Ramos (cell line): ENCODE results near the gene SMPD3.

Experiments
- in situ Hi-C: fragments of 300-500 bp; cut with MboI; formaldehyde crosslinking; loops from one replicate; pipeline ENCODE4 v1.14.3; 2022; ENCODE audit warnings: low sequenced_read_pairs; ENCODE audit not compliant: unreplicated experiment

SMPD3 gene

DNA sequence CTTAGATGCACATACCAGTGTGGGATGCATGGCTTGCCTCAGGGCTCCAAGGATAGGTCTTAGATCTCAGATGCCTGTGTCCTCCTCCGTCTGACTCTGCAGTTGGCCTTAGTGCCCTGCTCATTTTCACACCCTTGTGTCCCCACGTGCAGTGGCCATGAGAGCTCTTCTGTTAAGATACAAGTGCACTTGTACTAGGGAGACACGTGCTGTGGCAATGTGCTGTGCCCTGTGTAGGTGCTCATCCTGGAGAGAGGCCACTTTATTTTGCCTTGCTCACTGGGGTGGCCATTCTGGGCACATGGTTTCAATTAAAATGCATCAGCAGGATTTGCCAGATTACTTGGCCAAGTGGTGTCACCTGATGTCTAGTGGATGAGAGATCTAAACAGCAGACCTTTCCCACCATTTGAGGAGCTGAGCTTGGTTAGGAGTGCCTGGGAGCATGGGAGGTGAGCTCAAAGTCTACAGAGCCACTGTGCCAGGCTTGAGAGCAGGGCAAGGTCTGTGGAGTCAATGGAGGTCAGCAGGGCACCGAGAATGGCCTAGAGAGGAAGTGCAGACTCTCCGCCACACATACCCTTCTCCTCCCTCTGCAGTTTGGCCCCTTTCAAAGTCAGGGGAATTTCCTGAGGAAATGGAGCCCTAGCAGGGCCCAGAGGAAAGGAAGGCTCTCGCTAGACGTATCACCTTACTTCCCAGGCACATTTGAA, 25.2 kb upstream of the SMPD3 start:
- in situ Hi-C loops, result no loop called here

DNA sequence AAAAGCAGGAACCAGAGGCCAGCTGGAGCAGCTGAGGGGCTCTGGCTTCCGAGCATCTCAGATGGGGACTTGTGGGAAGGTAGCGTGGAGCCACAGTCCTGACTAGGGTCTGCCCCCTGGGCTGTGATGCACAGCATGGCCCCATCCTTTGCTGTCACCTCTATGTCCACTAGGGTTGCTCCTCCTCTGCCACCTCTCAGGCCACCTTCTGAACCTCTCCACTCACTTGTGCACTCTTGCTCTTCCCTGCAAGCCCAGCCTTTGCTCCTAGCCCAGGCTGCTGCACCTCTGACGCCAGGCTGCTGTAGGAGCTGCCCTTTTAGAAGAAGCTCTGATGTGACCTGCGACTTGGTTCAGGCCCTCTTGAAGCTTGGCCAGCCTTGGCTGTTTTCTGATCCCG, 24.3 kb upstream of the SMPD3 start:
- in situ Hi-C loops, result no loop called here

DNA sequence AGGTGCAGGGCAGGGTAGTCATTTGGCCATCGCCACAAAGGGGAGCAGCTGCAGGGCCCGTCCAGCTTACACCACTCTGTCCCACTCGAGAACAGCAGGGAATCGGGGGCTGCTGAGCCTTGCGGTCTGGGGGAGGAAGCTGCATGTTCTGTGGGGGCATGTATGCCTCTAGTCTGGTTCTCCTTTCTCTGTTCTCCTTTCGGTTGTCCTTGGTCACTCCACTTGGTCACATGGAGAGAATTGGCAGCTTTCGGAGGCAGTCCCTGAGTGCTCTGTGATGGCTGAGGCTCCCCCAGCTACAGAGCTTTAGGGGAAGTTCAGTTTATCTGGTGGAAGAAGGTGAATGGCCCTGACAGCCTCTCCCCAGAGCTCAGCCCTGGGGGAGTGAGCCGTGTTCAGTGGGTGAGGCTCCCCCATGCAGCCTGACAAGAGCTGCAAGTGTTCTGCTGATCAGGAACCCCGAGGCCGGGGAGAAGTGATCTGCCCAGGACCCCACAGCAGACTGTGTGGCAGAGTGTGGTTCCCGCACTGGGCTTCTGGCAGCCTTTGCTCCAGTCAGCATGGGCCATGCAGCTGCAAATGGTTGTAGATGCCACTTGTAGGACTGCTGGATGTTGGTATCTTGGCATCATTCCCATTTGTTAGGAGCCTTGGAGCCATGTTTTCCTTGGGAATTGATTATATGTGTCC, 22.3 kb upstream of the SMPD3 start:
- in situ Hi-C loops, result no loop called here

DNA sequence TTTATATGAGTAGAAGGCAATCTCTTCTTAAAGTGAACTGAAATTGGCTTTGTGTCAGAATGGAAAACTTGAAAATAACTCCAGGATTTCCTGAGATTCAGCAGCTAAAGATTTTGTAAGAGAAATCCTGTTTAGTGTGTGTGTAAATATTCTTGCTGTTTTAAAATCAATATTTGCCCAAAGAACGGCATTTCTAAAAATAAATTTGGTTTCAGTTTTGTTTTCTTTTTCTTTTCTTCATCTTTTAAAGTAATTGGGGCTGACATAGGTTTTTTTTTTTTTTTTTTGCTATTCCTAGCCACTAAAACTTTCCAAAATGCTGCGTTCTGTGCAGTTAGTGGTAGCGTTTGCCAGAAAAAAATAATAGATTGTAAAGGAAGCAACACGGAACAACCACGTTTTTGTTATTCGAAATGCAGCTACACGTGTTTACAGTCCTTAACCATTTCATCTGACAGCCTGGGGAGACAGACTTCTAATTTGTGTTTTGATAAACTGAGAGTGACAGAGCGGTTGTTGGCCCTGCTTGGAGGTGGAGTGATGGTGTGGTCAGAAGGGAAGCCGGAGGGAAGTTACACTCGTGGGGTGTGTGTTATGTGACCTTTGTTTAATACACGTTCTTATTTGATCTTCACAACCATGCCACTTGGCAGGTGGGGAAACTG, 21.6 kb upstream of the SMPD3 start:
- in situ Hi-C loops, result no loop called here

DNA sequence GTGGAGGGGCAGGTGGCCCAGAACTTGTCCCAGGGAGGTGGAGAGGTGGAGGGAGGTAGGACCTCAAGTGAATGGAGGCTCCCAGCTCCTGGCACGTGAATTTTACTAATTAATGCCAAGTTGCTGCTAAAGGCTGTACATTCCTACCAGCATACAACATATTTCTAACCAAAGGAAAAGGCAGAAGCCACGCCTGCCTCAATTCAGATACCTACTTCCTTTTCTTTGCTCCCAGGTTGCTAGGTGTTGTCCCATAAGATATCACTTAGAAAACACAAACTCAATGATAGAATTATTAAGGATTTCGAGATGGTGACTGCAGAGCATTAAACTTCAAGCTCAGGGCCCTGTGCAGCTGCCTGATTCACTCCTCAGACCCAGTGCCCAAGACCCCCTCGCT, 20.5 kb upstream of the SMPD3 start:
- in situ Hi-C loops, result no loop called here

DNA sequence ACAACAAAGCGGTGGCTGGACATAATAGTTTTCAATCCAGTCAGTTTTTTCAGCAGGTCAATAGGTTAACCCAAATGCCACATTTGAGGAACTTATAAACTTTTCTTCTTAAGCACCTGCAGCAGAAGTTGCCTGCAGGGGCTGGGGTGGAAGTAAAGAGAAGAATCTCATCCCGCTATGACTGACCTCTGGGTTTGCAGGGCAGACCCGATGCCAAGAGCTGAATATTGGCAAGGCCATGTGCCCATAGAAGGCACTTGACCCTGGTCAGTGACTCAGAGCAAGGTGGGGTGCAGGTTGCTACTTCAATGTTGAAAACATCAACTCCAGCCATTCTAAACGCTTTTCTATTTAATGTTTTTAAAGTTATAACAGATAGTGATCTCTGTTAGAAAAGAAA, 17.9 kb upstream of the SMPD3 start:
- in situ Hi-C loops, result no loop called here

DNA sequence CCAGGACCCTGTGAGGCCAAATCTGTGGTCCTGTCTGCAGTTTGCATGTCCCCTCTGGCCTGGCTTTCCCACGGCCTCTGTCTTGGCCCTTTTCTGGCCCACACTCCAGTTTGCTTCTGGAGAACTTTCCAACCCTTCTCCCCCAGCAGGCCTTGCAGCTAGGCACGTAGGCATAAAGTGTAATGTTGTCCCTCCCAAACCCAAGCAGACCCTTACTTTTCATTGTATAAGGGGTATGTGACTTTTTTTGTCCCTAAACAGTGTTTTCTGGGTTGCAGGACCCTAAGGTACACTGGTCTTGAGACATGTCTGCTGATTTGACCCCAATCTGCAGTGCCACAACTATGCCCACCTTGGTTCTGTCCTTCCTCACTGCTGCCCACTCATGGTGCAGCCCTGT, 15.6 kb upstream of the SMPD3 start:
- in situ Hi-C loops, result no loop called here

DNA sequence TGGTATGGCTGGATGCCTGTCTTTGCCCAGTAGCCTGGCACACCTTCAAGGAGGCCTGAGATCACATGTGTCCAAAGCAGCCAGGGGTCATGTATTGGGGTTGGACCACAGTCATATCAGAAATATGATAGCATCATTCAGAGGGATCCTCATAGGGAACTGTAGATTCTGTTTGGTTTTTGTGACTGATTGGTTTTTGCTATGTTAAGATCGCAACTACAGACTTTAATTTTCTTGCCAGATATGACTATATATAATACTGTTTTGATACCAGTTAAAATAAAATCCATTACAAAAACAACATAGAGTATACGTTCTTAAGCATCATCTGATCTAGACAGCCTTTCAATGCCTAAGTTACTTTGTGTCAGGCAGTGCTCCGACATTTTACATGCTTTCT, 11.8 kb upstream of the SMPD3 start:
- in situ Hi-C loops, result no loop called here

DNA sequence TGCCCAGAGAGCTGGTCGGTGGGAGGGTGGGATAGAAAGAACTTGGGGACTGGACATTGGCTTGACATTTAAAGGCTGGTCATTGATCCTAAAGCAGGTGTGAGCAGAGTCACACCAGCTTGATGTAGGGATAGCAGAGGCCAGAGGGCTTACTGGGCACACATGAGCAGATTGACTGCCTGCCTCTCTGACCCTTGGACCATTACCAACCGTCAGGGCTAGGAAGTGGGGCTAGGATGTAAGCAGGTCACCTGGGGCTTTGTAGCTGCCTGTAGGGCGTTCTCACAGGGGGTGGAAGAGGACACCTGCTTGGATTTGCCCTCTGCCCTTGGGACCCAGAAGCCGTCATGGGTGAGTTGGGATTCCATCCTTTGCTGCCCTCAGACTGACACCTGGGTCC, 11.1 kb upstream of the SMPD3 start:
- in situ Hi-C loops, result no loop called here

DNA sequence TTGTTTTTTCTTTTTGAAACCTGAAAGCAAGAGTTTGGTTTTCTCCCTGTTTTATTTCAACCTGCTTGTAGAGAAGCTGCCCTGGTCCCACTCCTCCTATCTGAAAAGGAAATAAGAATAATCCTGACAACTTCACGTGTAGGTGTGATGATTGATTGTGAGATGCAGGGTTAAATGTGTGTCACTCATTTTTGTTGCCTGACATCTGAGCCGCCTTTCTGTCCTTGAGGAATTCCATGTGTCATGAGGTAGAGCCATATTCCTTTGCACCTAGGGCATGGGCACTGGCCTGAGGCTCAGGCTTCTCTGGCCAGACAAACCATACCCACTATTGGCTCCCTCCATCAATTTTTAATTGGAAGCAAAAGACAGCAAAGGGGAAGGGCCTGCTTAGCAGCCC, 10.2 kb upstream of the SMPD3 start:
- in situ Hi-C loops, result no loop called here

DNA sequence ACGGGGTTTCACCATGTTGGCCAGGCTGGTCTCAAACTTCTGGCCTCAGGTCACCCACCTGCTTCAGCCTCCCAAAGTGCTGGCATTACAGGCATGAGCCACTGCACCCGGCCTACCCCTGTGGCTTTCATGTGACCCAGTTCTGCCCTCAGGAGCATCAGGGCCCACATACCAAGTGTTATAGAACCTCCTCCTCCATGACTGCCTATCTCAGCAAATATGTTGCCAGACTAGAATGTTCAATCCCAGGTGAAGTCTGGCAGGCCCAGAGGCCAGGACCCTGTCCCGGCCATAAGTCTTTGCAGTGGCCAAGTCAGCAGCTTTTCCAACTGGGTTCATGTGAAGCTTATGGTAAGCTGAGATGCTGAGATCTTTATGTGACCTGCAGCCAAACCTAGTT, 9.8 kb upstream of the SMPD3 start:
- in situ Hi-C loops, result no loop called here

DNA sequence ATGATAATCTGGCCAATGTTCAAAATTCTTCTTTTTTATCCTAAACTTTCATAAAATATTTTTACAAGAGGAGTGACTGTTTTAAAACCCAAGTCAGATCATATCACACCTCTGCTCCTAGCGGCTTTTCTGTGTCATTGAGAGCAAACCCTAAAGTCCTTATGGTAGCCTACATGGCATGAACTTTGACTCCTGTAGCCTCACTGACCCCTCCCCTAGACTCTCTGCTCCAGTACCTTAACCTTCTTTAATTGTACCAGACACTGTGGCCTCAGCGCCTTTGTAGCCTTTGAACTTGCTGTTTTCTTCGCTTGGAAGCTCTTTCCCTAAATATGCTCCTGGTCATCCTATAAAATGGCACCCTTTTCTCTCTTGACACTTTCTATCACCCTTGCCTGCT, 7.3 kb upstream of the SMPD3 start:
- in situ Hi-C loops, result no loop called here

DNA sequence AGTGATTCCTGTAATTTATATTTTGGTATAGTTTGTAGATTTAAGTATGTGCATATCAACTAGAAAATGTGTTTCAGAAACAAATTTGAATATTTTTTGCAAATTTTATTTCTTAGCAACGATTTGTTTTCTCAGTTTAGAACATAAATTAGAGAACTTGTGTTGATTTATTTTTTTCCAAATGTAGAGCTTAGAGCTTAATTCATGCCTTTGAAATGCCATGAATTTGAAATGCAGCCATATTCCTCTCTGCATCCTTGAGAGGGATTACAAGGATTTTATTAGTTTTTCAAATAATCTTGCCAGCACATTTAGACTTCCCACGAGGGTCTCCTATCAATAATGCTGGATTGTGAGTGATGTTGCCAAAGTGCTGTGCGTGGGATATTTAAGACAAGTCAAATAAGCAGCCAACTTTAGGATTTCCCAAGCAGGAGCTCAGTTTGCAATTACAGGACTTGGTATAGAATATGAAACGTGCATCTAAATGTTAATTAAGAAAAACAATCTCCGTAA, 6.7 kb upstream of the SMPD3 start:
- in situ Hi-C loops, result no loop called here

DNA sequence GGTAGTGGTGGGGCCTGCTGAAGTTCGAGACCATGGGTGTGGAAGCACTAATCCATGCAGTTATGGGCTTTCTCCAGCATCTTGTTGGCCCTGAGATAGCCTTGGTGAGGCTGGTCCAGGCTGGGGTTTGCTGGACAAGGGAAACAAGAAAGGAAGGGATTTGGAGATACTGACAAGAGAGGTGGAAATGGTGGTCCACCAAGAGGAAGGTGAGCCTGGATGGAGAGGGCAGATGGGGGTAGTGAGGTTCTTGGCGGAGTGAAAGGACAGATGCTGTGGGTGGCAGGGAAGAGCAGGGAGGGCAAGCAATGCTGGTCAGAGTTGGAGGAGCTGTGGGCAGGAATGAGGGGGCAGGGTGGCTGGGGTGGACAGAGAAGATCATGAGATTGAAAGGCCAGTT, 5.5 kb upstream of the SMPD3 start:
- in situ Hi-C loops, result no loop called here

DNA sequence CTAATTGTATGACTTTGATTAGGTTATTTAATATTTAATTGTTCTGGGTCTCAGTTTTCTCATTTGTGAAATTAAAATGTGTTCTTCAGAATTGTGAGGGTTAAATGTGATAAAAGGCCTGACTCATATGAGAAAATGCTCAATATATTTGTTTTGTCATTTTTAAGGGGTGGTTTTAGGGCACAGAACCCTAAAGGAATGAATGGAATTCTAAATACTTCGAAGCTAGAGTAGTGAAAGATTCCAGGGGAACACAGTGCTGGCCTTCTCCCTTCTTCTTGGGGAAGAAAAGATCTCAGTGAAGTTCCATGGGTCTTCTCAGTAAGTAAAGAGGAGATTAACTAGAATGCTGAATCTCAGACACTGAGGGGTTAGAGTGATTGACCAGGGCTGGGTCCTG, 3.9 kb upstream of the SMPD3 start:
- in situ Hi-C loops, result no loop called here

DNA sequence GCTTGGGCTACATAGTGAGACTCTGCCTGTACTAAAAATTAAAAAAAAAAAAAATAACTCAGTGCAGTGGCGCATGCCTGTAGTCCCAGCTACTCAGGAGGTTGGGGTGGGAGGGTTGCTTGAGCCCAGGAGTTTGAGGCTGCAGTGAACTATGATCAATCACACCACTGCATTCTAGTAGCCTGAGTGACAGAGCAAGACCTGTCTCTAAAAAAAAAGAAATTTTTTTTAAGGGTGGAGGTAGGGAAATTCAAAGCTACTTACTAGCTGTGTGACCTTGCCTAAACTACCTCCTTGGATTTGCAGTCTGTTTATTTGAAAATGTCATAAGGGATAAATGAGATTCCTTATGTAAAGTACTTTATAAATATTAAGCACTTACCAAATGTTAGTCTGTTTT, 3.4 kb upstream of the SMPD3 start:
- in situ Hi-C loops, result no loop called here

DNA sequence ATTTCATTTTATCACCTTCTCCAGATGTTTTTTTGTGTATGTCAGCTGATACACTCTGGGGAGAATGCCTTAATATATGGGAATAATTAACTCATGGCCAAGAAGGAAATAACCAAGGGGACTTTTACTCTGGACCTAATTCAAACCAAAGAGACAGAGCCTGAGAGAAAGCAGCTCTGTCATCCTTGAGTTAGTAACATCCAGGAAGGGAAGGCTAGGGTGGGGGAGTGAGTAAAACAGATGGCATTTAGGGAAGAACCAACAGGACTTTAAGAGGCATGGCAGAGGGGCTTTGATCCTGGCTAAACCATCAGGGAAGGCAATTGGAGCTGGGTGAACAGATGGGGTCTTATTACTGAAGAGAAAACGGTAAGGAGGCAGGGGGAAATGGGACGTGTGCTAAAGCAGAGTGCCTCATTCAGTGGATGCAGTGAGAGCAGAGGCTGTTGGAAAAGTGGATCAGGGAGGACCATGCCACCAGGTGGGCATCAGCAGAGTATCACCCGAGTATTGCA, 2.5 kb upstream of the SMPD3 start:
- in situ Hi-C loops, result no loop called here

DNA sequence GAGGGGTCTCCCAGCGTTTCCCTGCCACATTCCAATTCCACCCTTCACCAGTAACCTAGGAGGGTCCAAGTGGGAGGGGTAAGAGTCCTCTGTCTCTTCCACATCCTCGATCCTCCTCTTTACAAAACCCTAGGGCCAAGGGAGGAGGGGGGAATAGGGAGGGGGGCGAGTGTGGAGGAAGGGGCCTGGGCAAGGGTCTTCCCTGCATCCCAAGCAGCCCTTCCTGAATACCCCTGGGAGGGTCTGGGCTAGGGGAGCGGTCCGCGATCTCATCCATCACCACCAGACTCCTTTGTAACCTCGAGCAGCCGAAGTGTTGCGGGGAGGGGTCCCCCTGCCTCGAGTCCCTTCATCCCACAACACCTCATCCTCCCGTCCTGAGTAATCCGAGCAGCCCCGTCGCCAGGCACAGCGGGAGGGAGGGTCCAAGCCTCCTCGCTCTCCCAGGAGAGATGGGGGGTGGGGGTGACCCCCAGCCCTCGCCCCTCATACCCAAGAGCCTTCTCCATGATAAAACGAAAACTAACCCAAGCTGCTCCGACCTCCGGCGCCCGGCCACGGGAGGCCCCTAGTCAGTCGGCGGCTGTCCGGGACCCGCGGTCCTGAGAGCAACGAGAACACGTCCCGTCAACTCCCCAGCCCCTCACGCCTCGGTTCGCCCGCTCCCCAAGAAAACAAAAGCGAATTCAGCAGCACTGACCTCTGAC, 502 bp downstream of the SMPD3 start:
- in situ Hi-C loops, result loop anchor here (5.0 kb wide), 1 partner anchor 59 kb away; no protein-coding TSS in a partner anchor

DNA sequence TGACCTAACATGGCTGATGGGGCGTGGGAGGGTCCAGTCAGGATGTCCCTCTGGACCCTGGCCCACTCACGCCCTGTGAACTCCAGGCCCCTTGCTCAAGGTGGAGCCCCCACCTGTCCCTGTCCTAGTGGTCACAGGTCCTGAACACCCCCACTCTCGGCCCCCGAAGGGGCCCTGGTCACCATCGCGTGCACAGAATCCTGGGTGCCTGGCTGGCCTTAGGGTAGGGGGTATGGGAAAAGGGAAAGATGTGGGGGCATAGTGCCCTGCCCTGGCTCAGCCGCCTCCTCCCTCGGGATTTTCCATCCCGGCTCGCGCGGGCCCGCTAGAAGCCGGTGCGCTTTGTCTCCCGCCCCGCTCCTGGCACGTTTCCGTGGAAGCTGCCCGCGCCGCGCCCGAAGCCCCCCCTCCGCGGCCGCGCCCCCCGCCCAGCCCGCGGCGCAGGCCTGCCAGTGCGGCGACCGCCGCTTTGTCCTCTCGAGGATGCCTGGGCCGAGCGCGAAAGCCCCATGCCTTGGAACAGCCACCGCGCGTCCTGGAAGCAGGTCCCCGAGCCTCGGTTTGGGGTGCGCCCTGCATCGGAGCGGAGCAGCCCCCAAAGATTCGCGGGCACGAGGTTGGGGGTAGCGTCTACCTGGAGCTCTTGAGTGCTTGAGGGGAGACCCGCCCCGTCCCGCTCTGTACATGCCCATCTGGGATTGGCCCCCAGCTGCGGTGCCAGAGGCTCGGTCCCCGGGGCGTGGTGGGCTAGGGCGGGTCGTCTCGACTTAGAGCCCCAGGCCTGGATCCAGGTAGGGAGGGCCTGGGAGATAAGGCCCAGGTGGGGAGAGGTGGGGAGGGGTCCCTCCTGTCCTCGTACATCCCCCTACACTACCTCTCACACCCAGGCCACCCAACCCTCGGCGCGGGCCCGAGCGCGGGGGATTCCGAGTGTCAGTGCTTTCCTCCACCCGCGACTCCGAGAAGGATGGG, 1.3 kb downstream of the SMPD3 start:
- in situ Hi-C loops, result loop anchor here (5.0 kb wide), 1 partner anchor 60 kb away; no protein-coding TSS in a partner anchor
